Neuronal stem cell (in vitro differentiated cells): Measurements from ENCODE around the gene CTNNA3.

Experiments
- DNase-seq: peaks from one replicate; pipeline ENCODE4 v3.0.0-alpha.2; 2013; ENCODE audit warnings: low spot score
- H2AFZ ChIP-seq: one replicate; pipeline ENCODE4 v1.6.1; 2013; ENCODE audit warnings: mild to moderate bottlenecking, low read length, inconsistent platforms
- H2AK5ac ChIP-seq: 2 replicates; pipeline ENCODE4 v1.6.1; 2013; ENCODE audit warnings: low read depth, mild to moderate bottlenecking, inconsistent platforms, low read length, moderate library complexity, mixed read lengths
- H2BK120ac ChIP-seq: 2 replicates; pipeline ENCODE4 v1.6.1; 2013; ENCODE audit warnings: low read depth, mild to moderate bottlenecking, inconsistent platforms, low read length, moderate library complexity, mixed read lengths
- H2BK12ac ChIP-seq: one replicate; pipeline ENCODE4 v1.6.1; 2013; ENCODE audit warnings: low read length, inconsistent platforms
- H2BK15ac ChIP-seq: 2 replicates; pipeline ENCODE4 v1.6.1; 2013; ENCODE audit warnings: mild to moderate bottlenecking, low read length, inconsistent platforms, mixed read lengths
- H2BK5ac ChIP-seq: one replicate; pipeline ENCODE4 v1.6.1; 2013; ENCODE audit warnings: inconsistent platforms, mild to moderate bottlenecking, low read length, moderate library complexity
- H3K14ac ChIP-seq: one replicate; pipeline ENCODE4 v1.6.1; 2013; ENCODE audit warnings: low read length, inconsistent platforms
- H3K18ac ChIP-seq: 2 replicates; pipeline ENCODE4 v1.6.1; 2013; ENCODE audit warnings: low read length, inconsistent platforms
- H3K23ac ChIP-seq: 2 replicates; pipeline ENCODE4 v1.6.1; 2013; ENCODE audit warnings: low read depth, mild to moderate bottlenecking, mixed read lengths, low read length, inconsistent platforms; ENCODE audit not compliant: poor library complexity
- H3K27ac ChIP-seq: replicated peaks from 3 replicates; pipeline ENCODE4 v1.5.1; 2013; ENCODE audit warnings: low read length, inconsistent platforms
- H3K27me3 ChIP-seq, 3 experiments: 2 replicates each; pipeline ENCODE4 v1.6.1; 2013; ENCODE audit warnings: low read length in 3 of 3, mild to moderate bottlenecking in 2 of 3, inconsistent platforms in 1 of 3, low read depth in 1 of 3, mixed read lengths in 1 of 3, moderate library complexity in 1 of 3; ENCODE audit not compliant: control insufficient read depth in 3 of 3, insufficient read depth in 3 of 3
- H3K36me3 ChIP-seq, 2 donors: replicated peaks in 1 of 2; 2 replicates each; pipeline ENCODE4 v1.6.1; 2013; ENCODE audit warnings: low read length in 2 of 2; ENCODE audit not compliant: control insufficient read depth in 2 of 2, insufficient read depth in 2 of 2
- H3K4ac ChIP-seq: 2 replicates; pipeline ENCODE4 v1.6.1; 2013; ENCODE audit warnings: inconsistent platforms, mild to moderate bottlenecking, low read length, moderate library complexity
- H3K4me1 ChIP-seq, 2 donors: 1 replicate in 1 of 2; 2 replicates in 1 of 2; pipeline ENCODE4 v1.6.1; 2013; ENCODE audit warnings: low read length in 2 of 2, low read depth in 1 of 2; ENCODE audit not compliant: control insufficient read depth in 2 of 2, insufficient read depth in 1 of 2
- H3K4me2 ChIP-seq: one replicate; pipeline ENCODE4 v1.6.1; 2013; ENCODE audit warnings: mild to moderate bottlenecking, low read length, inconsistent platforms; ENCODE audit not compliant: insufficient read depth, poor library complexity, severe bottlenecking
- H3K4me3 ChIP-seq, 2 donors: 2 replicates each; pipeline ENCODE4 v1.5.1; 2013; ENCODE audit warnings: low read length in 2 of 2, mild to moderate bottlenecking in 2 of 2, inconsistent platforms in 1 of 2, moderate library complexity in 1 of 2
- H3K79me1 ChIP-seq: one replicate; pipeline ENCODE4 v1.6.1; 2013; ENCODE audit warnings: low read depth, mild to moderate bottlenecking, inconsistent platforms, low read length, moderate library complexity
- H3K9ac ChIP-seq: one replicate; pipeline ENCODE4 v1.6.1; 2013; ENCODE audit warnings: mild to moderate bottlenecking, low read depth, low read length, inconsistent platforms; ENCODE audit not compliant: poor library complexity
- H3K9me3 ChIP-seq, 2 donors: replicated peaks in 1 of 2; 2 replicates each; pipeline versions ENCODE3 to v1.6.1; 2013; ENCODE audit warnings: low read length in 2 of 2, mild to moderate bottlenecking in 2 of 2, inconsistent platforms in 1 of 2, low read depth in 1 of 2, mixed read lengths in 1 of 2, moderate library complexity in 1 of 2; ENCODE audit not compliant: control insufficient read depth in 2 of 2, insufficient read depth in 1 of 2
- H4K8ac ChIP-seq: one replicate; pipeline ENCODE4 v1.6.1; 2013; ENCODE audit warnings: low read depth, mild to moderate bottlenecking, inconsistent platforms, low read length, moderate library complexity
- H4K91ac ChIP-seq: one replicate; pipeline ENCODE4 v1.6.1; 2013; ENCODE audit warnings: low read length, low read depth, mild to moderate bottlenecking, inconsistent platforms; ENCODE audit not compliant: poor library complexity
- WGBS, 2 donors: extraction: QIAGEN DNeasy Blood & Tissue Kit; methylation state at CpG; one replicate each; pipeline ENCODE4 v1.1.7; 2013; ENCODE audit warnings: missing lambda C conversion rate in 2 of 2, mixed read lengths in 1 of 2; ENCODE audit not compliant: insufficient read length in 2 of 2, insufficient replicate concordance in 1 of 2; ENCODE audit errors: extremely low coverage in 2 of 2; 5-methylcytosine and 5-hydroxymethylcytosine counted together

CTNNA3 gene

GRCh38 chr10:67004690-67005089 is 691.3 kb downstream of the CTNNA3 start:
- Histone ChIP-seq H3K79me1 (no peaks in the 10 kb centered on the region), H3K4ac (no peak overlapping the region), H4K8ac (no peak overlapping the region), H3K4me1 (no peaks in the 10 kb centered on the region), H2BK12ac (no peak overlapping the region), H3K18ac (no peak overlapping the region), H2BK5ac (no peak overlapping the region), H3K4me2 (no peak overlapping the region), H3K4me3 (no peak overlapping the region), H3K36me3 (no peaks in the 10 kb centered on the region), H3K23ac (no peak overlapping the region), H3K9me3 (peaks cover 0 to 4% of the 10 kb centered on the region in 2 donors), H2AFZ (no peak overlapping the region), H2AK5ac (no peak overlapping the region), H3K27ac (no peak overlapping the region), H3K9ac (no peak overlapping the region), H2BK15ac (no peak overlapping the region), H3K27me3 (no peaks in the 10 kb centered on the region), H4K91ac (no peak overlapping the region), H2BK120ac (no peak overlapping the region), H3K14ac (no peak overlapping the region)
- WGBS, 2 donors: no CpG with 5 or more reads among the region's 2 CpGs
- no peak for DNase-seq

GRCh38 chr10:66999762-67000545 is 696.0 kb downstream of the CTNNA3 start:
- Histone ChIP-seq H3K4me3 (no peak overlapping the region), H2BK12ac (no peak overlapping the region), H2BK120ac (no peak overlapping the region), H3K79me1 (no peaks in the 10 kb centered on the region), H3K23ac (no peak overlapping the region), H2AFZ (no peak overlapping the region), H3K27me3 (no peaks in the 10 kb centered on the region), H3K9ac (no peak overlapping the region), H3K4ac (no peak overlapping the region), H2BK5ac (no peak overlapping the region), H3K27ac (no peak overlapping the region), H3K36me3 (no peaks in the 10 kb centered on the region), H4K8ac (no peak overlapping the region), H4K91ac (no peak overlapping the region), H3K4me1 (no peaks in the 10 kb centered on the region), H3K18ac (no peak overlapping the region), H3K9me3 (no peaks in the 10 kb centered on the region), H3K4me2 (no peak overlapping the region), H3K14ac (no peak overlapping the region), H2BK15ac (no peak overlapping the region), H2AK5ac (no peak overlapping the region)
- WGBS, 2 donors: no CpG with 5 or more reads among the region's 3 CpGs
- no peak for DNase-seq

GRCh38 chr10:66996996-66997395 is 699.0 kb downstream of the CTNNA3 start:
- Histone ChIP-seq H3K14ac (no peak overlapping the region), H2AK5ac (no peak overlapping the region), H3K4me3 (no peak overlapping the region), H2BK5ac (no peak overlapping the region), H2AFZ (no peak overlapping the region), H3K27me3 (no peaks in the 10 kb centered on the region), H2BK15ac (no peak overlapping the region), H3K79me1 (no peaks in the 10 kb centered on the region), H3K9me3 (peaks cover 0 to 9% of the 10 kb centered on the region in 2 donors), H2BK120ac (no peak overlapping the region), H3K27ac (no peak overlapping the region), H3K4me2 (no peak overlapping the region), H4K8ac (no peak overlapping the region), H3K23ac (no peak overlapping the region), H3K18ac (no peak overlapping the region), H3K4me1 (no peaks in the 10 kb centered on the region), H3K4ac (no peak overlapping the region), H4K91ac (no peak overlapping the region), H3K9ac (no peak overlapping the region), H2BK12ac (no peak overlapping the region), H3K36me3 (no peaks in the 10 kb centered on the region)
- WGBS, 2 donors: no CpG with 5 or more reads among the region's 1 CpG
- DNase-seq: no peak

- no peak overlapping the region for H3K9ac ChIP-seq
- H3K27me3 ChIP-seq: no peaks in the 10 kb centered on the region
- H3K36me3 ChIP-seq: no peaks in the 10 kb centered on the region
- no peak overlapping the region for H3K4me3 ChIP-seq
- H2AFZ ChIP-seq: no peak overlapping the region
- H2AK5ac ChIP-seq: no peak overlapping the region
- no peak overlapping the region for H3K27ac ChIP-seq
- H2BK5ac ChIP-seq: no peak overlapping the region
- no peak overlapping the region for H4K8ac ChIP-seq
- H2BK12ac ChIP-seq: no peak overlapping the region
- no peak overlapping the region for H3K4ac ChIP-seq
- no peak overlapping the region for H4K91ac ChIP-seq
- H3K4me2 ChIP-seq: no peak overlapping the region
- no peaks in the 10 kb centered on the region for H3K4me1 ChIP-seq
- WGBS, 2 donors: no CpG with 5 or more reads among the region's 1 CpG
- H3K79me1 ChIP-seq: no peaks in the 10 kb centered on the region
- H2BK120ac ChIP-seq: no peak overlapping the region
- peaks cover 0 to 9% of the 10 kb centered on the region in 2 donors for H3K9me3 ChIP-seq
- H3K14ac ChIP-seq: no peak overlapping the region
- no peak overlapping the region for H2BK15ac ChIP-seq
- no peak overlapping the region for H3K23ac ChIP-seq
- no peak overlapping the region for H3K18ac ChIP-seq
- DNase-seq: no peak
Measured at GRCh38 chr10:66990143-66990830, 705.7 kb downstream of the CTNNA3 start.
